Natural killer cell (primary cell): ENCODE results near the gene GYG1. TPM values are rescaled to one million over a fixed set of nuclear protein-coding genes. Genes with fewer than 3 reads are reported as not detected.

Experiments used
- ATAC-seq, 3 donors: fragments of 150-1000 bp in 2 of 3; fragments of 200-7000 bp in 1 of 3; cut with Tn5 transposase; 1 replicate in 1 of 3; 2 replicates in 2 of 3; pipeline ENCODE4 v1.10.0; 2021; ENCODE audit warnings: mild to moderate bottlenecking in 2 of 3, moderate library complexity in 2 of 3
- DNase-seq, 2 donors: peaks; one replicate each; pipeline versions ENCODE4 v3.0.0 to v3.0.0-alpha.2; 2013 to 2021; ENCODE audit warnings: mixed read lengths in 1 of 2
- H3K27ac ChIP-seq: one replicate; pipeline ENCODE4 v1.5.1; 2013; ENCODE audit warnings: mild to moderate bottlenecking, low read length
- H3K27me3 ChIP-seq: one replicate; pipeline ENCODE4 v1.6.1; 2013; ENCODE audit warnings: low read length; ENCODE audit not compliant: control insufficient read depth, insufficient read depth
- H3K36me3 ChIP-seq: one replicate; pipeline ENCODE4 v1.6.1; 2013; ENCODE audit warnings: low read length; ENCODE audit not compliant: control insufficient read depth, insufficient read depth
- H3K4me1 ChIP-seq: one replicate; pipeline ENCODE4 v1.6.1; 2013; ENCODE audit warnings: low read length; ENCODE audit not compliant: control insufficient read depth, insufficient read depth
- H3K4me3 ChIP-seq: one replicate; pipeline ENCODE4 v1.5.1; 2013; ENCODE audit warnings: low read length
- H3K9me3 ChIP-seq: one replicate; pipeline ENCODE4 v1.6.1; 2013; ENCODE audit warnings: low read length; ENCODE audit not compliant: control insufficient read depth, insufficient read depth
- H3K27ac Mint-ChIP-seq, 2 donors: one replicate each; pipeline ENCODE4 v1.8.0; 2022; ENCODE audit warnings: mild to moderate bottlenecking in 2 of 2, mixed read lengths in 2 of 2, moderate library complexity in 1 of 2
- H3K27me3 Mint-ChIP-seq, 2 donors: one replicate each; pipeline ENCODE4 v1.8.0; 2022; ENCODE audit warnings: low read depth in 2 of 2, mixed read lengths in 2 of 2
- H3K36me3 Mint-ChIP-seq: one replicate; pipeline ENCODE4 v1.8.0; 2022; ENCODE audit warnings: mixed read lengths
- H3K4me1 Mint-ChIP-seq, 2 donors: one replicate each; pipeline ENCODE4 v1.8.0; 2022; ENCODE audit warnings: mixed read lengths in 2 of 2
- H3K4me3 Mint-ChIP-seq: one replicate; pipeline ENCODE4 v1.8.0; 2022; ENCODE audit warnings: mild to moderate bottlenecking, moderate library complexity, mixed read lengths
- H3K9me3 Mint-ChIP-seq, 2 donors: one replicate each; pipeline ENCODE4 v1.8.0; 2022; ENCODE audit warnings: mixed read lengths in 2 of 2
- WGBS: methylation state at CpG from one replicate; pipeline ENCODE4 v1.1.7; 2013; ENCODE audit warnings: missing lambda C conversion rate; ENCODE audit not compliant: insufficient coverage; 5-methylcytosine and 5-hydroxymethylcytosine counted together
- intact Hi-C: fragments of 100-400 bp; cut with micrococcal nuclease; formaldehyde crosslinking; loops from one replicate; pipeline ENCODE4 v1.14.2; 2022
- total RNA-seq, 4 donors: library from RNA; stranded (reverse); fragments of 120-200 nt in 1 of 4; gene quantifications; one replicate each; pipeline versions ENCODE4 v1.2.3 to v1.2.4, GENCODE V29; 2013 to 2022
- TF ChIP-seq, protein P1 (sequence below): fragments of 200-600 bp; IDR thresholded peaks from one replicate; pipeline ENCODE4 v1.8.0; 2022; ENCODE audit warnings: antibody characterized with exemption

Gene GYG1
- total RNA-seq, 3 donors from 2014 or later (not counting 1 experiment from before 2014, with no cell fraction given), result 46.6 to 56.5 (median 49.6) TPM

DNA sequence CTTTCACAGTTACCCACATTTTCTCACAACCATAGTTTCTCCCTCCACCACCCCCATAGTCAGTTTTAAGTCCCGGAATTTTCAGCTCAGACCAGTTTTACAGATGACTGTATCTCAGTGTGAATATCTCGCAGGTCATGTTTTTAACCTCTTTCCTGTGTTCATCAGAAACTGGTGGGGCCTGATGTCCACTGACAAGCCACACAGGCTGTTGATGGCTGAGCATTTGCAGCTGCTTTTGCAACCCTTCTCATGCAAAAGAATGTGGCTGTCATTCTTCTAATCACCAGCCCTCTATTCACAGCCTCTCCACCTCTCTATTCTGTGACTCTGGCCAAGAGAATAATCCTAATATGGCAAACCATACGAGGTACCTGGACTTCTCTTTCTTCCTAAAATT is 8.5 kb downstream of the GYG1 start:
- H3K4me1 Mint-ChIP-seq, result peaks cover 50 to 53% of the 10 kb centered on the region in 2 donors
- intact Hi-C loops, result no loop called here
- peak overlapping the region; percentile 9 for H3K27ac ChIP-seq

DNA sequence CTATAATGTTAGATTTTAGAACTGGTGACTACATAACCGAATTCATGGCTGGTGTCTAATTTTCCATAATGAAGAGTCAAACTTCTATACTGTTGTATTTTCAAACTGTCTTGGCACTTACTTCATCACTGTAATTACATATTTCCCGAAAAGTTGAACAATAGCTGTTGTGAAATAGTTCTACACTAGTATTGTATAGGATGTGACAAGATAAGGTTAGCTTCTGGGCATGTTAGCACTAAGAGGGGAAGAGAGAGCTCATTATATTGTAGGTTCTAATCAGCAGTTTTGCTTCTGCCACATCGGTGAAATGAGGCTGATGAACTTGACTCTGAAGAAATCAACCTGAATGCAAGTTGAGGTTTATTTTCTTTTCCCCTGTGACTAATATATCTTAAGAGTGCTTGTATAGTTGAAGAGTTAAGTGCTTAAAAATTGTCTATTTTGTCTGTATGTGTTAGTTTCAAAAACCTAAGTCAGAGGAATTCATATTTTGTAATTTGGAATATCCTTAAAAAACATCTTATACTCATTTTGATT is 8.9 kb downstream of the GYG1 start:
- no peaks in the 10 kb centered on the region for H3K27me3 ChIP-seq
- peaks cover 59% of the 10 kb centered on the region for H3K36me3 ChIP-seq
- no peaks in the 10 kb centered on the region for H3K9me3 Mint-ChIP-seq
- ATAC-seq (no peak), DNase-seq (no peak)
- H3K27me3 Mint-ChIP-seq, result no peaks in the 10 kb centered on the region
- H3K4me3 Mint-ChIP-seq, result peak overlapping the region; percentile 38
- peak overlapping the region; percentile 21 for H3K27ac ChIP-seq
- no peaks in the 10 kb centered on the region for H3K9me3 ChIP-seq
- peaks cover 50 to 53% of the 10 kb centered on the region in 2 donors for H3K4me1 Mint-ChIP-seq
- no peak overlapping the region for H3K4me3 ChIP-seq
- peaks cover 24% of the 10 kb centered on the region for H3K36me3 Mint-ChIP-seq
- peak overlapping the region; percentile 68 for H3K27ac Mint-ChIP-seq
- H3K4me1 ChIP-seq, result peaks cover 8% of the 10 kb centered on the region
- intact Hi-C loops, result no loop called here
- TF ChIP-seq, protein P1, sequence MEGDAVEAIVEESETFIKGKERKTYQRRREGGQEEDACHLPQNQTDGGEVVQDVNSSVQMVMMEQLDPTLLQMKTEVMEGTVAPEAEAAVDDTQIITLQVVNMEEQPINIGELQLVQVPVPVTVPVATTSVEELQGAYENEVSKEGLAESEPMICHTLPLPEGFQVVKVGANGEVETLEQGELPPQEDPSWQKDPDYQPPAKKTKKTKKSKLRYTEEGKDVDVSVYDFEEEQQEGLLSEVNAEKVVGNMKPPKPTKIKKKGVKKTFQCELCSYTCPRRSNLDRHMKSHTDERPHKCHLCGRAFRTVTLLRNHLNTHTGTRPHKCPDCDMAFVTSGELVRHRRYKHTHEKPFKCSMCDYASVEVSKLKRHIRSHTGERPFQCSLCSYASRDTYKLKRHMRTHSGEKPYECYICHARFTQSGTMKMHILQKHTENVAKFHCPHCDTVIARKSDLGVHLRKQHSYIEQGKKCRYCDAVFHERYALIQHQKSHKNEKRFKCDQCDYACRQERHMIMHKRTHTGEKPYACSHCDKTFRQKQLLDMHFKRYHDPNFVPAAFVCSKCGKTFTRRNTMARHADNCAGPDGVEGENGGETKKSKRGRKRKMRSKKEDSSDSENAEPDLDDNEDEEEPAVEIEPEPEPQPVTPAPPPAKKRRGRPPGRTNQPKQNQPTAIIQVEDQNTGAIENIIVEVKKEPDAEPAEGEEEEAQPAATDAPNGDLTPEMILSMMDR, result no peak
- WGBS, result 75% methylated on average over 1 of the region's 3 CpGs

More for the DNA sequence above, 8.5 kb downstream of the GYG1 start:
- peak overlapping the region; percentile 38 for H3K4me3 Mint-ChIP-seq
- H3K27ac Mint-ChIP-seq, result peak overlapping the region; percentile 68
- H3K36me3 Mint-ChIP-seq, result peaks cover 24% of the 10 kb centered on the region
- Histone ChIP-seq H3K9me3 (no peaks in the 10 kb centered on the region), H3K4me3 (no peak overlapping the region), H3K36me3 (peaks cover 61% of the 10 kb centered on the region), H3K4me1 (peaks cover 8% of the 10 kb centered on the region), H3K27me3 (no peaks in the 10 kb centered on the region)
- DNase-seq (no peak), ATAC-seq (peak; percentile 48 to 74 (median 53))
- TF ChIP-seq, protein P1, result no peak
- 52% methylated on average over 2 of the region's 3 CpGs for WGBS
- H3K27me3 Mint-ChIP-seq, result no peaks in the 10 kb centered on the region
- no peaks in the 10 kb centered on the region for H3K9me3 Mint-ChIP-seq

DNA sequence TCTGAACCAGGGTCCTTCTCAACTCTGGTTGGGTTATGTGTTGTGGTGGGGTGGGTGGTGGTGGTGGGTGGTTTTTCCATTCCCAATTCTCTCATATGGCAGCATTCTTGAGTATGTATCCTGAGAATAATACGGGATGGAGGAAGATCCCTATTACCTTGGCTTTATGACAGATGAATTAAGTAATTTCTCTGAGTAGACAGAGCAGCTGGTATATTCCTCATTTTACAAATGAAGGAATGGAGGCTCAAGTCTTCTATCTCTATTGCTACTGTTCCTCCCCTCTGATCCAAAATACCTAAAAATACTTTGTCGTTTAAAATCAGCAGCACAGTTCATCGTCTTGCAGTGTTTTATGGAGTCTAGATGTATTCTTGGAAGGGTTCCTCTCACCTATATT is 10.4 kb downstream of the GYG1 start:
- Histone ChIP-seq H3K4me3 (no peak overlapping the region), H3K27me3 (no peaks in the 10 kb centered on the region), H3K36me3 (peaks cover 49% of the 10 kb centered on the region), H3K9me3 (no peaks in the 10 kb centered on the region), H3K4me1 (peaks cover 8% of the 10 kb centered on the region), H3K27ac (no peak overlapping the region)
- no peaks in the 10 kb centered on the region for H3K27me3 Mint-ChIP-seq
- H3K4me1 Mint-ChIP-seq, result peaks cover 40 to 43% of the 10 kb centered on the region in 2 donors
- TF ChIP-seq, protein P1, result no peak
- WGBS, result no CpG with 5 or more reads among the region's 3 CpGs
- no peak overlapping the region for H3K27ac Mint-ChIP-seq
- intact Hi-C loops, result no loop called here
- no peak overlapping the region for H3K4me3 Mint-ChIP-seq
- H3K36me3 Mint-ChIP-seq, result peaks cover 9% of the 10 kb centered on the region
- H3K9me3 Mint-ChIP-seq, result no peaks in the 10 kb centered on the region
- DNase-seq (no peak), ATAC-seq (no peak)
